Keratinocyte (primary cell): Measurements from ENCODE around the gene LPGAT1. TPM values are rescaled to one million over a fixed set of nuclear protein-coding genes. Genes with fewer than 3 reads are reported as not detected.

ENCODE experiments used
- DNase-seq: peaks from one replicate; pipeline ENCODE4 v3.0.0-alpha.2; 2011; ENCODE audit warnings: low read depth, missing footprints, low spot score
- FAIRE-seq: peaks from 2 replicates; lab custom pipeline; 2011; peaks lifted over from hg19 to GRCh38; lab: Jason Lieb, UNC
- H2AFZ ChIP-seq: 2 replicates; pipeline ENCODE4 v1.6.0; 2012; ENCODE audit warnings: low read length, control low read depth, inconsistent platforms; ENCODE audit not compliant: control insufficient read depth
- H3K27ac ChIP-seq: 2 replicates; pipeline ENCODE4 v1.5.1; 2011; ENCODE audit warnings: low read length; ENCODE audit not compliant: control insufficient read depth, insufficient read depth
- H3K27me3 ChIP-seq: 3 replicates; pipeline ENCODE4 v1.6.0; 2011; ENCODE audit warnings: low read length; ENCODE audit not compliant: control insufficient read depth, insufficient read depth; ENCODE audit errors: extremely low read depth
- H3K36me3 ChIP-seq, 2 experiments: 2 replicates in 1 of 2; 3 replicates in 1 of 2; pipeline ENCODE4 v1.5.1; 2011; ENCODE audit warnings: low read length in 2 of 2, mild to moderate bottlenecking in 1 of 2; ENCODE audit not compliant: control insufficient read depth in 2 of 2, insufficient read depth in 2 of 2; ENCODE audit errors: extremely low read depth in 1 of 2
- H3K4me1 ChIP-seq: 3 replicates; pipeline ENCODE4 v1.5.1; 2011; ENCODE audit warnings: low read length; ENCODE audit not compliant: control insufficient read depth, insufficient read depth; ENCODE audit errors: extremely low read depth
- H3K4me2 ChIP-seq: 3 replicates; pipeline ENCODE4 v1.6.0; 2011; ENCODE audit warnings: low read depth, low read length; ENCODE audit not compliant: control insufficient read depth, insufficient read depth; ENCODE audit errors: extremely low read depth
- H3K4me3 ChIP-seq, 3 experiments: fragments of 200-600 bp in 1 of 3; sonication (generic) in 1 of 3; 2 replicates in 2 of 3; 3 replicates in 1 of 3; pipeline ENCODE4 v1.5.1; 2011 to 2016; ENCODE audit warnings: low read length in 3 of 3, mild to moderate bottlenecking in 3 of 3, control low read depth in 2 of 3, inconsistent platforms in 1 of 3, low read depth in 1 of 3, mixed read lengths in 1 of 3, mixed run types in 1 of 3, moderate library complexity in 1 of 3; ENCODE audit not compliant: control insufficient read depth in 2 of 3, insufficient read depth in 2 of 3; ENCODE audit errors: extremely low read depth in 1 of 3
- H3K79me2 ChIP-seq: 2 replicates; pipeline ENCODE4 v1.6.0; 2012; ENCODE audit warnings: low read length; ENCODE audit not compliant: control insufficient read depth, insufficient read depth
- H3K9ac ChIP-seq: 3 replicates; pipeline ENCODE4 v1.6.0; 2011; ENCODE audit warnings: low read length; ENCODE audit not compliant: control insufficient read depth, insufficient read depth; ENCODE audit errors: extremely low read depth
- H3K9me1 ChIP-seq: 3 replicates; pipeline ENCODE4 v1.6.0; 2011; ENCODE audit warnings: low read length; ENCODE audit not compliant: control insufficient read depth, insufficient read depth; ENCODE audit errors: extremely low read depth
- H3K9me3 ChIP-seq: 2 replicates; pipeline ENCODE4 v1.5.1; 2012; ENCODE audit warnings: low read depth, low read length; ENCODE audit not compliant: control insufficient read depth
- H4K20me1 ChIP-seq: 3 replicates; pipeline ENCODE4 v1.6.0; 2011; ENCODE audit warnings: low read length; ENCODE audit not compliant: control insufficient read depth, insufficient read depth; ENCODE audit errors: extremely low read depth
- EZH2 ChIP-seq: IDR thresholded peaks from one replicate; pipeline ENCODE4 v1.6.1; 2012; ENCODE audit warnings: inconsistent platforms, mild to moderate bottlenecking, low read length, moderate library complexity
- dilution Hi-C: fragments of 300-500 bp; cut with MboI; formaldehyde crosslinking; loops from one replicate; pipeline ENCODE4 v1.7.0; 2020; ENCODE audit warnings: low sequenced_read_pairs; ENCODE audit not compliant: extremely low pct_ligation_motif_present
- polyA plus RNA-seq, 5 experiments: library from polyadenylated mRNA; depleted of rRNA in 3 of 5; stranded (reverse) in 3 of 5; stranded (forward) in 1 of 5; unstranded in 1 of 5; fragments of >200 nt; gene quantifications; 1 replicate in 1 of 5; 2 replicates in 3 of 5; 3 replicates in 1 of 5; pipeline versions ENCODE4 v1.2.1 to v1.2.3, GENCODE V29; 2011 to 2012; ENCODE audit warnings: missing spikeins in 2 of 5, low read depth in 1 of 5, low replicate concordance in 1 of 5
- TF ChIP-seq, protein P1 (sequence below), 3 experiments: IDR thresholded peaks in 1 of 3; conservative IDR thresholded peaks in 1 of 3; optimal IDR thresholded peaks in 1 of 3; 2 replicates in 2 of 3; 3 replicates in 1 of 3; pipeline versions ENCODE3 to v1.5.1; 2011; ENCODE audit warnings: low read length in 3 of 3, mild to moderate bottlenecking in 3 of 3, moderate library complexity in 2 of 3, control low read depth in 1 of 3, inconsistent platforms in 1 of 3; ENCODE audit not compliant: insufficient read depth in 2 of 3; ENCODE audit errors: extremely low read depth in 1 of 3

LPGAT1 gene
- polyA plus RNA-seq, 1 donor (not counting 4 experiments of a cell fraction or from before 2014, with no cell fraction given): 14.7 TPM

DNA sequence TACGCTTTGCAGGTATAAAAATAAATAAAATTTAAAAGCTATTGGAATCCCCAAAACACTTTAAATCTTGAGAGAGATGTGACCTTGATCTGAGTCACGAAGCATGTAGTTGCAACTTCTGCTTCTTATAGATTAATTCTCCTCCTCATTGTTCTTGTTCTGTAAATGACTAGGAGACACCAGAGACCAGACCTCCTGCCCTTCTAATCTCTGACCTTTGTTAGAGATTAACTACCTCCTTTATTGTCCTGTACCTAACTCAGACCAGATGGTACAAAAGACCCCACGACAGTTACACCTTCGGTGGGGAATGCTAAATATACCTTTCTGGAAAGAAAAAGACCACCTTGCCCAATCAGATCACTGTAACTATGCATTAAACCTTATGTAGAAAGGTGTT is 78.2 kb downstream of the LPGAT1 start:
- no peak for FAIRE-seq
- H3K36me3 ChIP-seq: peaks cover 4% of the 10 kb centered on the region in 2 experiments
- H3K9me1 ChIP-seq: peaks cover 2% of the 10 kb centered on the region
- H3K4me2 ChIP-seq: no peak overlapping the region
- H3K27me3 ChIP-seq: no peaks in the 10 kb centered on the region
- no peaks in the 10 kb centered on the region for H3K79me2 ChIP-seq
- dilution Hi-C loops: no loop called here
- peaks cover 3% of the 10 kb centered on the region for H4K20me1 ChIP-seq
- no peaks in the 10 kb centered on the region for H3K4me1 ChIP-seq
- H3K9me3 ChIP-seq: no peaks in the 10 kb centered on the region
- DNase-seq: no peak
- TF ChIP-seq EZH2: no peak
- TF ChIP-seq, protein P1, sequence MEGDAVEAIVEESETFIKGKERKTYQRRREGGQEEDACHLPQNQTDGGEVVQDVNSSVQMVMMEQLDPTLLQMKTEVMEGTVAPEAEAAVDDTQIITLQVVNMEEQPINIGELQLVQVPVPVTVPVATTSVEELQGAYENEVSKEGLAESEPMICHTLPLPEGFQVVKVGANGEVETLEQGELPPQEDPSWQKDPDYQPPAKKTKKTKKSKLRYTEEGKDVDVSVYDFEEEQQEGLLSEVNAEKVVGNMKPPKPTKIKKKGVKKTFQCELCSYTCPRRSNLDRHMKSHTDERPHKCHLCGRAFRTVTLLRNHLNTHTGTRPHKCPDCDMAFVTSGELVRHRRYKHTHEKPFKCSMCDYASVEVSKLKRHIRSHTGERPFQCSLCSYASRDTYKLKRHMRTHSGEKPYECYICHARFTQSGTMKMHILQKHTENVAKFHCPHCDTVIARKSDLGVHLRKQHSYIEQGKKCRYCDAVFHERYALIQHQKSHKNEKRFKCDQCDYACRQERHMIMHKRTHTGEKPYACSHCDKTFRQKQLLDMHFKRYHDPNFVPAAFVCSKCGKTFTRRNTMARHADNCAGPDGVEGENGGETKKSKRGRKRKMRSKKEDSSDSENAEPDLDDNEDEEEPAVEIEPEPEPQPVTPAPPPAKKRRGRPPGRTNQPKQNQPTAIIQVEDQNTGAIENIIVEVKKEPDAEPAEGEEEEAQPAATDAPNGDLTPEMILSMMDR (optimal IDR thresholded peaks at IDR 0.05 in 1 of 3, IDR thresholded peaks at IDR 0.05 in 1 of 3, conservative IDR thresholded peaks at IDR 0.05 in 1 of 3; ENCODE audit: extremely low read depth in 1 of 3, insufficient read depth in 2 of 3, low read length in 3 of 3): no peak
- H3K4me3 ChIP-seq: no peak overlapping the region
- H3K9ac ChIP-seq: no peak overlapping the region
- H2AFZ ChIP-seq: no peak overlapping the region
- no peak overlapping the region for H3K27ac ChIP-seq

DNA sequence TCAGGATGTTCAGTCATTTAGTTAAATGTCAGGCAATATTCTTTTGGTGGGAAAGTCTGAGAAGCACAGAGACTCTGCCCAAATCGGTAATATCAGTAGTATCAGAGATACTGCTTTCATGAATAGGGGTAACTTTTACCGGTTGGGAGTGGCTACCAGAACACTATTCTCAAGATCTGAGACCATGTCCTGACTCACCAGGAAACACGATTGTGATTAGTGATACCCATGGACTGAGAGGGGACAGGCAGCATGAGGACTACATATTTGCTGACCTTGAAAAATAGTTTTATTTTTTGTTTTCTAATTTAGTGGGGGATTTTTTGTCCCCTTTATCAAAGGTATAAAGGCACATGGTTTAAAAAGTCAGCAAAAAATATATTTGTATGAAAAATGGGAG is 79.1 kb downstream of the LPGAT1 start:
- Histone ChIP-seq H2AFZ (no peak overlapping the region), H4K20me1 (peaks cover 3% of the 10 kb centered on the region), H3K27me3 (no peaks in the 10 kb centered on the region), H3K9me1 (peaks cover 2% of the 10 kb centered on the region), H3K9ac (no peak overlapping the region), H3K27ac (no peak overlapping the region), H3K79me2 (no peaks in the 10 kb centered on the region), H3K4me1 (no peaks in the 10 kb centered on the region), H3K9me3 (no peaks in the 10 kb centered on the region), H3K36me3 (peaks cover 4% of the 10 kb centered on the region in 2 experiments), H3K4me3 (no peak overlapping the region), H3K4me2 (no peak overlapping the region)
- dilution Hi-C loops: no loop called here
- FAIRE-seq: no peak
- no peak for TF ChIP-seq EZH2
- TF ChIP-seq, protein P1 (optimal IDR thresholded peaks at IDR 0.05 in 1 of 3, IDR thresholded peaks at IDR 0.05 in 1 of 3, conservative IDR thresholded peaks at IDR 0.05 in 1 of 3; ENCODE audit: extremely low read depth in 1 of 3, insufficient read depth in 2 of 3, low read length in 3 of 3): no peak
- DNase-seq: no peak
